SK-N-MC (cell line): ENCODE data around the gene TRPM5.

ENCODE experiments used
- EZH2 ChIP-seq: fragments of 200-600 bp; sonication (generic); IDR thresholded peaks from one replicate; pipeline ENCODE4 v1.6.1; 2017; ENCODE audit warnings: antibody characterized with exemption
- POLR2AphosphoS5 ChIP-seq: IDR thresholded peaks from 2 replicates; pipeline ENCODE4 v1.6.1; 2012; ENCODE audit warnings: mild to moderate bottlenecking, low read depth, low read length, borderline replicate concordance

- no peak for TF ChIP-seq EZH2
- no peak for TF ChIP-seq POLR2AphosphoS5
These were observed 10.3 kb downstream of the TRPM5 start for GRCh38 chr11:2434008-2434407.
